ENCODE data around the gene TPRA1. TPM values are rescaled to one million over a fixed set of nuclear protein-coding genes. Genes with fewer than 3 reads are reported as not detected.
"Not testable (repeated sequence)": the region's sequence is repeated elsewhere in the genome, so short reads cannot be mapped to it uniquely, and the experiment has no call there.

TPRA1 gene
- polyA plus RNA-seq, 10 donors = 16.2 to 26.7 (median 20.3) TPM

DNA sequence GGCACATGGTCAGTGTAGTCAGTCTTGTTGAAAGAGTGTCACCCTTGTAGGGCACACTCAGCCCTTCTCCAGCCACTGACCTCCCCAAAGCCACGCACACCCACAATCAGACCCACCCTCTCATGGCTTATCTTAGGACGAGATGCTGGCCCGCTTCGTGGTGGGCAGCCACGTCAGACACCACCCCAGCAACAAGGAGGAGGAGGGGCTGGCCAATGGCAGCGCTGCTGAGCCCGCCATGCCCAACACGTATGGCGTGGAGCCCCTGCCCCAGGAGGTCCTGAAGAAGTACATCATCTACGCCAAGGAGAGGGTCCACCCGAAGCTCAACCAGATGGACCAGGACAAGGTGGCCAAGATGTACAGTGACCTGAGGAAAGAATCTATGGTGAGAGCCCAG is 28.4 kb upstream of the TPRA1 start:
- DNase-seq = no peak

DNA sequence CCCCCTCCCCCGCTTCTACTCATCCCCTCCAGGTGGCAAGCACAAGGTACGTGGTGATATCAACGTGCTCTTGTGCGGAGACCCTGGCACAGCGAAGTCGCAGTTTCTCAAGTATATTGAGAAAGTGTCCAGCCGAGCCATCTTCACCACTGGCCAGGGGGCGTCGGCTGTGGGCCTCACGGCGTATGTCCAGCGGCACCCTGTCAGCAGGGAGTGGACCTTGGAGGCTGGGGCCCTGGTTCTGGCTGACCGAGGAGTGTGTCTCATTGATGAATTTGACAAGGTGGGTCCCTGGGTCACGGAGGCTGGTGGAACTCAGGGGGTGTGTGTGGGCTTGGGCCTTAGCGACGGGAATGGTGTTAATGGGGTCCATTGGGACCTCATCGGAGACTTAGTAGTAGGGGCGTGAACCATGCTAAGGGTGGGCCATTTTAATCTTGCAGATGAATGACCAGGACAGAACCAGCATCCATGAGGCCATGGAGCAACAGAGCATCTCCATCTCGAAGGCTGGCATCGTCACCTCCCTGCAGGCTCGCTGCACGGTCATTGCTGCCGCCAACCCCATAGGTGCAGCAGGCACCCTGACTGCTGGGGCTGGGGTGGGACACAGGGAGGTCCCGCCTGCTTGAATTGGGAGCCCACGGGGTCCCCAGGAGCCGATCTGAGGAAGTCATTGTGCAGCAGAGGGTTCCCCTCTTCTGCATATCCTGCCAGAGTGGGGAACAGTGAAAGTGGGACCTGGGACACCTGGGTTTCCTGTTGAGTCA is 26.5 kb upstream of the TPRA1 start:
- no peak for DNase-seq

GRCh38 chr3:127615631-127616305 is 25.2 kb upstream of the TPRA1 start:
- no peak for DNase-seq

DNA sequence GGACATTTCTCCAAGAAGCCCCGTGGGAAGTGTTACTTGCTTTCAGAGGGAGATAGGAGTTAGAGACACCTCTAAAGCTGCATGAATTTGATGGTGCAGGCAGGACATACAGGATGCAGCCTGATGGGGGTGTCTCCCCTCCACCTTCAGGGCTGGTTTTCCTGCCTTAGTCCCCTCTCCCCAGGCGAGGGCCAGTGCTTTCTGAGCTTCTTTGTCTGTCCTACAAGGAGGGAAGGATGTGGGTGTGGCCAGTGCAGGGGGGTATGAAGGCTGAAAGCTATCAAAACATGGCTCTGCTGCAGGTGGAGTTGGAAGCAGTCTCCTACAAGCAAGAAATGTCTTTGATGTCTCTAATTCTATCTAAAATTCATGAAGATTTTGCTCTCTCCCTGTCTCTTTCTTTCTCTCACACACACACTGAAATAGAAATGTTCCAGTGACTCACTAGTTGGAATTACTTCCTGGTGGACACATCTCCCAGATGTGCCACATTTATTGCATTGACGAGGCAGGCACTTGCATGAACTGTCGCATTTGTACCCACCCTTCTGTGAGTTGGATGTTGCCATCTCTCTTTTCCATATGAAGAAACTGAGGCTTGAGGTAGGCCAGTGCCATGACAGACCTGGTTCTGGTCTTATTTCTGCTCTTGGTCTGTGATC is 24.5 kb upstream of the TPRA1 start:
- no peak for DNase-seq

GRCh38 chr3:127613406-127613805 is 22.9 kb upstream of the TPRA1 start:
- no peak for DNase-seq

GRCh38 chr3:127612966-127613365 is 22.4 kb upstream of the TPRA1 start:
- DNase-seq = no peak

- DNase-seq = no peak
Observed at GRCh38 chr3:127611251-127611650, 20.7 kb upstream of the TPRA1 start.

- DNase-seq = no peak
Observed at GRCh38 chr3:127610105-127610504, 19.6 kb upstream of the TPRA1 start.

- DNase-seq = peak in 2 of 3 donors; percentile 27 to 39
Observed at GRCh38 chr3:127608362-127608718, 17.8 kb upstream of the TPRA1 start.

DNA sequence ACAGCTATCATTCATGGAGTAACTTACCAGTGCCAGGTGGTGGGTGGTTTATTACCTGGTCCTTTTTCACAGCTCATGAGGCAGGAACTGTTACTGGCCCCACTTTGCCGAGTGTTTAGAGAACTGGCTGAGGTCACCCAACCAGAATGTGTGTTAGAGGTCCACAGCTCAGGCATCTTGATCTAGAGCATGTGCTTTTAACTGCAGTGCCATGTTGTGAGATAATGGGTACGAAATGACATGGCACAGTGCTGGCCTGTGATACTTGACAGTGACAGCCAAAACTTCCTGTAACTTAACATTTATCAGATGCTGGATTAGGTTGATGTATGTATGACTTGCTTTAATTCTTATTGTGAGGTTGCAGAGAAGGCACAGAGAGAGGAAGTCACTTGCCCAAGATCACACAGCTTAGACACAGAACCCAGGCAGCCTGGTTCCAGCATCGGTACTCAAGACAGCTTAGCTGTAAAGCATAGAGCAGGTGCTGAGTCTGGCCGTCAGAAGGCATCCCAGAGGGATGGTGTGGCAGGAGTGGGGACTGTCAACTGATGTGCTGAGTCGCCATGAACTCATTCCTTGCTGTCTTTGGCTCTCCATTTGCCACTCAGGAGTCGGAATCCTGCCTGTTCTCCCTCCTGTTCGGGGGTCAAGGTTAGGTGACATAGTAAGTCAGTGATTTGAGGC is 17.3 kb upstream of the TPRA1 start:
- DNase-seq = no peak

GRCh38 chr3:127606981-127607595 is 16.6 kb upstream of the TPRA1 start:
- no peak for DNase-seq

DNA sequence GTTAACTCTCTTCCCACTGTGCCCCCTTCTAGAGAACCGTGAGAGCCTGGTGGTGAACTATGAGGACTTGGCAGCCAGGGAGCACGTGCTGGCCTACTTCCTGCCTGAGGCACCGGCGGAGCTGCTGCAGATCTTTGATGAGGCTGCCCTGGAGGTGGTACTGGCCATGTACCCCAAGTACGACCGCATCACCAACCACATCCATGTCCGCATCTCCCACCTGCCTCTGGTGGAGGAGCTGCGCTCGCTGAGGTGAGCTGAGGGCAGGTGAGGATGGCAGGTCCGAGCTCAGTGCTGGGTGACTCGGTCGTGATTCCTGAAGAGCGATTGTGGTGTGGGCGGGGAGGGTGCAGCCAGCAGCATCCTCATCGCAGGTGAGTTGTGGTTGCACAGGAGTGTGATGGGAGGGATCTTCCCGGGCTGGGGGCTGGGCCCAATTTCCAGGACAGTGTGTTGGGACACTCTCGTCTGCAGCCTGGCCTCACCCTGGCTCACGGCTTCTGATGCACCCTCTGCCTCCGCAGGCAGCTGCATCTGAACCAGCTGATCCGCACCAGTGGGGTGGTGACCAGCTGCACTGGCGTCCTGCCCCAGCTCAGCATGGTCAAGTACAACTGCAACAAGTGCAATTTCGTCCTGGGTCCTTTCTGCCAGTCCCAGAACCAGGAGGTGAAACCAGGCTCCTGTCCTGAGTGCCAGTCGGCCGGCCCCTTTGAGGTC is 15.7 kb upstream of the TPRA1 start:
- DNase-seq = no peak

GRCh38 chr3:127605547-127605946 is 15.0 kb upstream of the TPRA1 start:
- not testable (repeated sequence) for DNase-seq

- no peak for DNase-seq
Observed at GRCh38 chr3:127604546-127605165, 14.1 kb upstream of the TPRA1 start.

DNA sequence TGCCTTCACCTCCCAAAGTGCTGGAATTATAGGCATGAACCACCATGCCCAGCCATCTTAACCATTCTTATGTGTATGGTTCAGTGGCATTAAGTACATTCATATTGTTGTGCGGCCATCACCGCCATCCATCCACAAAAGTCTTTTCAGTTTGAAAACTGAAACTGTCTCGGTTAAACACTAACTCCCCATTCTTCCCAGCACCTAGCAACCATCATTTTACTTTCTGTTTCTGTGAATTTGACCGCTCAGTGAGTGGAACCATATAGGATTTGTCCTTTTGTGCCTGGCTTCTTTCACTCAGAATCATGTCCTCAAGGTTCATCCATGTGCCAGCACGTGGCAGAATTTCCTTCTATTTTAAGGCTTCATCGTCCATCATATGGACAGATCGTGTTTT is 13.5 kb upstream of the TPRA1 start:
- no peak for DNase-seq

- DNase-seq = no peak
Observed at GRCh38 chr3:127600749-127601456, 10.4 kb upstream of the TPRA1 start.

GRCh38 chr3:127598841-127599570 is 8.5 kb upstream of the TPRA1 start:
- DNase-seq = no peak

DNA sequence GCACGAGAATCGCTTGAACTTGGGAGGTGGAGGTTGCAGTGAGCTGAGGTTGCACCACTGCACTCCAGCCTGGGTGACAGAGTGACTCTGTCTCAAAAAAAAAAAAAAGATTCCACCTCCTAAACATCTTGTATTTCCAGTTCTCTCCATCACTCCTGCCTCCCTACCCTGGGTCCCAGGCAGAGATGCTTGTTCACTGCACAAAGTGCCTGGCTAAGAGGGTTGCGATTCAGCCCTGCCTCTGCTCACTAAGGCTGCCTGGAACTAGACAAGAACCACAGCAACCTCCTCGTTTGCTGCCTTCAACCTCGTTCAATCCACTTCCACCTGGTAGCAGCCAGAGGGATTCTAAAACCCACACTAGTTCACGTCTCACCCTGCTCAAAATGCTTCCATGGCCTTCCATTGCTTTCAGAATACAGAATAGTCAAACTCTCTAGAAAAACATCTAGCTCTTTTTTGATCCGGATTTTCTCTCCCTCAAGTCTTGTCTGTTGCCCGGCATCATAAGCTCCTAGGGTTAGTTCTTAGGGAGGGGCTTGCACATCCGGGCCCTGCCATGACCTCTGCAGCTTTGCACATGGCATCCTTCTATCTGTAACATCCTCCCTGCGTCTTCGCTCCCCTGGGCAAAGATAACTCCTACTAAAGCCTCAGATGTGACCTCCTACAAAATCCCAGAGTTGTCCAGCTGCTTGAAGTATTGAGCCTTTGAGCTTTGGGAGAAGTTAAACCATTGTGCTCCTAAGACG is 6.7 kb upstream of the TPRA1 start:
- DNase-seq = no peak

GRCh38 chr3:127595303-127595702 is 4.8 kb upstream of the TPRA1 start:
- DNase-seq = no peak

Measured in muscle of back (tissue), 11 donors.